Measurements from ENCODE around the gene MON2.

Gene MON2

DNA sequence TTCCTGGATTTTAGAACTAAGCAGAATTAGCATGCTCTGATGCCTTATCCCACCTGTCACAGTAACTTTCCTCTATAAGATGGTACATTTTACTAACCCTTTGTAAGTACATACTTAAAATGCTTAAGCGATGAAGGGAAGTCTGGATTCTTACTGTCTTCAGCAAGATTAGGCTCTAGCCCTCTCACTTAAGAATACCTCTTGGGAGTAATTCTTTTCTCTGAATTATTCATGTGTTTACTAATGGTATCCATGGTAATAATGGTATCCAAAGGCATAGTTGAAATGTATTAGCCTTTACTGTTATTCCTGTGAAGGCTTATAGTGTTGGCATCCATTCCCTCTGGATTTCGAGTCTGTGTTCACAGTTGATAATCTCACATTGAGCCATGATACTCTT lies 176.9 kb downstream of the MON2 start:
- peak; percentile 51 to 60 for DNase-seq (ENCODE audit: low read depth in 2 of 2)
- no peak overlapping the region for H3K4me3 ChIP-seq (replicated peaks in 1 of 2; ENCODE audit: low read depth in 2 of 2, low read length in 2 of 2)
- TF ChIP-seq, protein P1, sequence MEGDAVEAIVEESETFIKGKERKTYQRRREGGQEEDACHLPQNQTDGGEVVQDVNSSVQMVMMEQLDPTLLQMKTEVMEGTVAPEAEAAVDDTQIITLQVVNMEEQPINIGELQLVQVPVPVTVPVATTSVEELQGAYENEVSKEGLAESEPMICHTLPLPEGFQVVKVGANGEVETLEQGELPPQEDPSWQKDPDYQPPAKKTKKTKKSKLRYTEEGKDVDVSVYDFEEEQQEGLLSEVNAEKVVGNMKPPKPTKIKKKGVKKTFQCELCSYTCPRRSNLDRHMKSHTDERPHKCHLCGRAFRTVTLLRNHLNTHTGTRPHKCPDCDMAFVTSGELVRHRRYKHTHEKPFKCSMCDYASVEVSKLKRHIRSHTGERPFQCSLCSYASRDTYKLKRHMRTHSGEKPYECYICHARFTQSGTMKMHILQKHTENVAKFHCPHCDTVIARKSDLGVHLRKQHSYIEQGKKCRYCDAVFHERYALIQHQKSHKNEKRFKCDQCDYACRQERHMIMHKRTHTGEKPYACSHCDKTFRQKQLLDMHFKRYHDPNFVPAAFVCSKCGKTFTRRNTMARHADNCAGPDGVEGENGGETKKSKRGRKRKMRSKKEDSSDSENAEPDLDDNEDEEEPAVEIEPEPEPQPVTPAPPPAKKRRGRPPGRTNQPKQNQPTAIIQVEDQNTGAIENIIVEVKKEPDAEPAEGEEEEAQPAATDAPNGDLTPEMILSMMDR (IDR thresholded peaks at IDR 0.05; ENCODE audit: low read depth, low read length): no peak

DNA sequence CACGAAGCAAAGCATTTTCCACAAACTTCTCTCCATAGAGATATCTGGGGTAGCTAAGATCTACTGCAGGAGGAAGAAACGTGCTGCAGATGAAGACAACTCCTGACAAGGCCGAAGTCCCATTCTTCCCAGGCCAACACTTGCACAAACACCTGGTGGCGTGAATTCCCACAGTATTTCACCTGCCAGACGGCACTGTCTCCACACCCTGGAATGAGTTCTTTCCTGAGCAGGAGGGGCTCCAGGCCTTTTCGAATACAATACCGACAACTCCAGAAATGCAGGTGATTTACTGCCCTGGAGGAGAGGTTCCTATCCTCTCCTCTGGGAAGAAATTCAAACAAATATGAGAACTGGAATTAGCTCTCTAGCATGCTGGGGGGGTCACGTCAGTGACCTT lies 179.9 kb downstream of the MON2 start:
- TF ChIP-seq, protein P1 (IDR thresholded peaks at IDR 0.05; ENCODE audit: low read depth, low read length): no peak
- no peak for DNase-seq (ENCODE audit: low read depth in 2 of 2)
- H3K4me3 ChIP-seq (replicated peaks in 1 of 2; ENCODE audit: low read depth in 2 of 2, low read length in 2 of 2): no peak overlapping the region

GRCh38 chr12:62647586-62647985 lies 181.0 kb downstream of the MON2 start:
- DNase-seq (ENCODE audit: low read depth in 2 of 2): peak; percentile 44 to 76
- no peak overlapping the region for H3K4me3 ChIP-seq (replicated peaks in 1 of 2; ENCODE audit: low read depth in 2 of 2, low read length in 2 of 2)
- TF ChIP-seq, protein P1 (IDR thresholded peaks at IDR 0.05; ENCODE audit: low read depth, low read length): no peak

DNA sequence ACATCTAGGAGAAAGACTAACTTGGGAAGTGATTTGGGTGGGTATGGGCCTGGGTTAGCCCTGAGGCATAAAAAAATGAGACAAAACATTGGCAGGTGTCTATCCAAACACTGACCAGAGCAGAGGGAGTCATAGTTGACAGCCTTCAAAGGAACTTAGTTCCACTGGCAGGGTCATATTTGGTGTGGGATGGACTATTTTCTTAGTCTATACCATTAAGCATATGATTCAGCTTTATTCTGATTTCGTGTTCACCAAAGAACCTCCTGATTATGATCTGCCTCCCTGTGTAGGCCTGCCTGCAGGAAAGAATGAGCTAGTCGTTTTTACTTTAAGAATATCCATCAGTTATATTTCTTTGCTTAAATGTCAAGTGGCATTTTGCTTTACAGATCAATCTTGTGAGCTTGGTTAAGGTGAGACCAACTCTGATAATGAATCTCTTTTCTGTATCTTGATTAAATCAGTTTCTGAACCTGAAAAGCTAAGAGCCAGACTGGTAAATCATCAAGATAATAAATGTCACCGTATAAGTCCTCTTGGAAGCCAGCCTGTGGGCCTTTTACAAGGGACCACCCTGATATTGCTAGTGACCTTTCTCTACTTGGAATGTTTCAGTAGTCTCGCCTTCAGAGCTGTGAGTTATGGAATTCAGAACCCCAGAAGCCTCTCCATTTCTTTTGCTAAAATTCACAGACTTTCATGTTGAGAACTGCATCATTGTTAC lies 182.9 kb downstream of the MON2 start:
- H3K4me3 ChIP-seq (replicated peaks in 1 of 2; ENCODE audit: low read depth in 2 of 2, low read length in 2 of 2): no peak overlapping the region
- TF ChIP-seq, protein P1 (IDR thresholded peaks at IDR 0.05; ENCODE audit: low read depth, low read length): no peak
- no peak for DNase-seq (ENCODE audit: low read depth in 2 of 2)
